Ovary (tissue), 9 donors: ENCODE measurements around the gene C6orf15. TPM values are rescaled to one million over a fixed set of nuclear protein-coding genes. Genes with fewer than 3 reads are reported as not detected.
"Not testable (repeated sequence)": the region's sequence is repeated elsewhere in the genome, so short reads cannot be mapped to it uniquely, and the experiment has no call there.

Source experiments
- DNase-seq, 5 donors: peaks; one replicate each; pipeline ENCODE4 v3.0.0-alpha.2; 2019 to 2020
- H3K27ac ChIP-seq, 2 donors: fragments of 200-600 bp; one replicate each; pipeline versions ENCODE4 v1.5.1 to v1.8.0; 2019 to 2022
- H3K27me3 ChIP-seq: fragments of 200-600 bp; one replicate; pipeline ENCODE4 v1.8.0; 2022
- H3K36me3 ChIP-seq: fragments of 200-600 bp; sonication (generic); one replicate; pipeline ENCODE4 v1.5.1; 2019
- H3K4me1 ChIP-seq: one replicate; pipeline ENCODE4 v1.8.1; 2013; ENCODE audit warnings: mild to moderate bottlenecking, moderate library complexity; ENCODE audit not compliant: insufficient read depth
- H3K4me3 ChIP-seq: fragments of 200-600 bp; sonication (generic); one replicate; pipeline ENCODE4 v1.5.1; 2017
- H3K9me3 ChIP-seq, 2 donors: fragments of 200-600 bp in 1 of 2; sonication (generic) in 1 of 2; one replicate each; pipeline versions ENCODE4 v1.5.1 to v1.8.1; 2013 to 2019; ENCODE audit warnings: mild to moderate bottlenecking in 1 of 2, moderate library complexity in 1 of 2
- CTCF ChIP-seq, 3 donors: fragments of 450-650 bp in 2 of 3; fragments of 200-600 bp in 1 of 3; IDR thresholded peaks; one replicate each; pipeline versions ENCODE4 v1.5.1 to v1.8.0; 2016 to 2022; ENCODE audit warnings: antibody characterized with exemption in 3 of 3, mild to moderate bottlenecking in 1 of 3
- EP300 ChIP-seq: sonication (generic); formaldehyde crosslinking; IDR thresholded peaks from one replicate; pipeline ENCODE4 v1.6.1; 2017; ENCODE audit warnings: antibody characterized with exemption
- POLR2A ChIP-seq: fragments of 450-650 bp; IDR thresholded peaks from one replicate; pipeline ENCODE4 v1.6.1; 2017; ENCODE audit warnings: antibody characterized with exemption, mild to moderate bottlenecking, moderate library complexity
- WGBS, 3 donors: extraction: QIAGEN DNeasy Blood & Tissue Kit in 1 of 3; methylation state at CpG; one replicate each; pipeline versions ENCODE4 v1.1.5 to v1.1.7; 2013 to 2017; 5-methylcytosine and 5-hydroxymethylcytosine counted together
- intact Hi-C, 4 donors: fragments of 100-400 bp; cut with DNase I; formaldehyde crosslinking; loops; one replicate each; pipeline versions ENCODE4 v1.11.0 to v1.15.1; 2022 to 2023
- polyA plus RNA-seq, 2 donors: library from polyadenylated mRNA; stranded (reverse); fragments of 200-250 nt in 1 of 2; fragments of 350-450 nt in 1 of 2; fragmentation: Illumina TruSeq in 1 of 2; extraction: RNeasy Lipid Tissue Mini Kit (QIAGEN cat#74804) in 1 of 2; gene quantifications; one replicate each; pipeline ENCODE4 v1.2.3, GENCODE V29; 2013 to 2014
- small RNA-seq: library from RNA; depleted of rRNA; stranded (forward); fragments of <200 nt; gene quantifications from one replicate; pipeline ENCODE3, GENCODE V24; 2016
- total RNA-seq, 7 donors: library from RNA; depleted of rRNA in 2 of 7; stranded (reverse); fragments of >200 nt in 2 of 7; fragmentation: NEBNext Ultra II Directional in 3 of 7; extraction: Animal tissue kit (Norgen Biotek cat#: 25700) in 3 of 7; gene quantifications; one replicate each; pipeline versions ENCODE4 v1.1.0 to v1.2.4, GENCODE V29; 2016 to 2023
- donor health status: DM: no; HTN: no; CAD: no; lungs with moderate emphysema.
- donor health status: DM: no; HTN: no; CAD: no.
- donor health status: Bipolar disorder and iron deficiency.
- donor health status: DM: yes; HTN: yes; CAD: no.
- donor health status: DM: no; HTN: no; CAD: no.
- donor health status: DM: yes; HTN: yes; CAD: no.

Gene C6orf15
- total and polyA plus RNA-seq, 9 donors, result not detected

GRCh38 chr6:31068669-31069340, 43.6 kb downstream of the C6orf15 start:
- TF ChIP-seq POLR2A (no peak), EP300 (no peak), CTCF (IDR thresholded peaks at IDR 0.05) (peak; percentile 15 to 52 (median 41))
- intact Hi-C loops, result loop anchor here in 1 of 4 donors (10.0 kb wide), 1 partner anchor 144 kb away; no protein-coding TSS in a partner anchor
- Histone ChIP-seq H3K27ac (no peak overlapping the region), H3K4me3 (no peak overlapping the region), H3K4me1 (no peaks in the 10 kb centered on the region), H3K27me3 (no peaks in the 10 kb centered on the region), H3K36me3 (no peaks in the 10 kb centered on the region), H3K9me3 (no peaks in the 10 kb centered on the region)
- 54 to 62% (median 55%) methylated on average over 13 of the region's 13 CpGs for WGBS, 3 donors
- peak; percentile 52 to 72 (median 65) for DNase-seq

GRCh38 chr6:31067891-31068668, 44.3 kb downstream of the C6orf15 start:
- DNase-seq, H3K4me3 ChIP-seq, H3K36me3 ChIP-seq, H3K27me3 ChIP-seq, H3K27ac ChIP-seq, H3K4me1 ChIP-seq, H3K9me3 ChIP-seq: not testable (repeated sequence)
- 54 to 69% (median 66%) methylated on average over 7 of the region's 11 CpGs for WGBS, 3 donors
- intact Hi-C loops, result loop anchor here in 1 of 4 donors (10.0 kb wide), 1 partner anchor 143 kb away; no protein-coding TSS in a partner anchor

- H3K9me3 ChIP-seq, DNase-seq, H3K27ac ChIP-seq, H3K4me3 ChIP-seq, H3K27me3 ChIP-seq, H3K36me3 ChIP-seq, H3K4me1 ChIP-seq: not testable (repeated sequence)
- intact Hi-C loops, result loop anchor here in 1 of 4 donors (10.0 kb wide), 1 partner anchor 142 kb away; no protein-coding TSS in a partner anchor
- 88 to 93% (median 92%) methylated on average over 16 to 32 of the region's 32 CpGs for WGBS, 3 donors
These were observed 45.3 kb downstream of the C6orf15 start for GRCh38 chr6:31067028-31067427.

GRCh38 chr6:31065556-31065955, 46.8 kb downstream of the C6orf15 start:
- no peaks in the 10 kb centered on the region for H3K9me3 ChIP-seq
- WGBS, 3 donors, result 36 to 57% (median 49%) methylated on average over 2 of the region's 2 CpGs
- no peaks in the 10 kb centered on the region for H3K27me3 ChIP-seq
- TF ChIP-seq POLR2A (no peak), EP300 (no peak), CTCF (IDR thresholded peaks at IDR 0.05) (no peak)
- H3K36me3 ChIP-seq, result no peaks in the 10 kb centered on the region
- no peak overlapping the region for H3K27ac ChIP-seq
- H3K4me1 ChIP-seq, result no peaks in the 10 kb centered on the region
- no peak overlapping the region for H3K4me3 ChIP-seq
- DNase-seq, result no peak
- intact Hi-C loops, result loop anchor here in 1 of 4 donors (10.0 kb wide), 1 partner anchor 141 kb away; no protein-coding TSS in a partner anchor

- intact Hi-C loops, result loop anchor here in 1 of 4 donors (10.0 kb wide), 1 partner anchor 139 kb away; no protein-coding TSS in a partner anchor
- WGBS, 3 donors, result 82 to 85% (median 83%) methylated on average over 7 of the region's 7 CpGs
- no peak for TF ChIP-seq POLR2A
- no peak for TF ChIP-seq CTCF (IDR thresholded peaks at IDR 0.05)
- TF ChIP-seq EP300, result no peak
These were observed 48.4 kb downstream of the C6orf15 start for GRCh38 chr6:31063906-31064435.

More at GRCh38 chr6:31063906-31064435, 48.4 kb downstream of the C6orf15 start:
- Histone ChIP-seq H3K27me3 (no peaks in the 10 kb centered on the region), H3K4me3 (no peak overlapping the region), H3K4me1 (no peaks in the 10 kb centered on the region), H3K9me3 (no peaks in the 10 kb centered on the region), H3K36me3 (no peaks in the 10 kb centered on the region), H3K27ac (no peak overlapping the region)
- no peak for DNase-seq

Small RNAs within 50 kb of the gene (small RNA-seq; reads per million reads assigned to genes)
- gene POLR2LP1 (not detected), gene RNU6-1133P (not detected)

Other genes starting within 250 kb of the C6orf15 start
- gene DDR1, start 228.1 kb downstream of the C6orf15 start, total RNA-seq, result 100 to 1,000 TPM in 2 of 7 donors, 10 to 100 TPM in 5; 20.1 to 116 (median 83.7) TPM
- 10 to 100 TPM; 21.7 to 35.4 TPM for gene DDR1, start 228.1 kb downstream of the C6orf15 start, polyA plus RNA-seq
- gene GTF2H4, start 204.4 kb downstream of the C6orf15 start, total RNA-seq, result 10 to 100 TPM in 6 of 7 donors, 1 to 10 TPM in 1; 5.6 to 43.9 (median 25.7) TPM
- 10 to 100 TPM; 22.0 to 24.5 TPM for gene GTF2H4, start 204.4 kb downstream of the C6orf15 start, polyA plus RNA-seq
- gene VARS2, start 198.3 kb downstream of the C6orf15 start, total RNA-seq, result 10 to 100 TPM in 6 of 7 donors, 1 to 10 TPM in 1; 6.7 to 32.3 (median 19.8) TPM
- gene VARS2, start 198.3 kb downstream of the C6orf15 start, polyA plus RNA-seq, result 10 to 100 TPM; 17.0 to 23.4 TPM
- gene SFTA2, start 180.4 kb downstream of the C6orf15 start, total RNA-seq, result 1 to 10 TPM in 1 of 7 donors, under 1 TPM in 2, not detected in 4; 0.80 to 3.1 (median 0.82) TPM
- gene SFTA2, start 180.4 kb downstream of the C6orf15 start, polyA plus RNA-seq, result not detected
- under 1 TPM in 1 of 7 donors, not detected in 6; under 0.01 TPM for gene MUCL3, start 171.6 kb downstream of the C6orf15 start, total RNA-seq
- gene MUCL3, start 171.6 kb downstream of the C6orf15 start, polyA plus RNA-seq, result not detected
- not detected for gene MUC21, start 128.9 kb downstream of the C6orf15 start, total RNA-seq
- not detected for gene MUC21, start 128.9 kb downstream of the C6orf15 start, polyA plus RNA-seq
- gene MUC22, start 102.1 kb downstream of the C6orf15 start, total RNA-seq, result not detected
- gene MUC22, start 102.1 kb downstream of the C6orf15 start, polyA plus RNA-seq, result not detected
- gene PSORS1C1, start 2.2 kb upstream of the C6orf15 start, total RNA-seq, result 1 to 10 TPM in 5 of 7 donors, under 1 TPM in 2; 0.45 to 7.7 (median 2.2) TPM
- 1 to 10 TPM; 3.8 to 7.8 TPM for gene PSORS1C1, start 2.2 kb upstream of the C6orf15 start, polyA plus RNA-seq
- gene CDSN, start 7.9 kb upstream of the C6orf15 start, total RNA-seq, result under 1 TPM in 1 of 7 donors, not detected in 6; 0.34 TPM
- gene CDSN, start 7.9 kb upstream of the C6orf15 start, polyA plus RNA-seq, result under 1 TPM in 1 of 2 donors, not detected in 1; 0.05 TPM
- gene PSORS1C2, start 26.5 kb upstream of the C6orf15 start, total RNA-seq, result not detected
- not detected for gene PSORS1C2, start 26.5 kb upstream of the C6orf15 start, polyA plus RNA-seq
- gene CCHCR1, start 45.2 kb upstream of the C6orf15 start, total RNA-seq, result 10 to 100 TPM; 11.2 to 31.5 (median 25.6) TPM
- 10 to 100 TPM; 11.9 to 21.2 TPM for gene CCHCR1, start 45.2 kb upstream of the C6orf15 start, polyA plus RNA-seq
- 1 to 10 TPM; 3.9 to 9.9 (median 6.7) TPM for gene TCF19, start 46.0 kb upstream of the C6orf15 start, total RNA-seq
- 1 to 10 TPM; 7.1 to 7.2 TPM for gene TCF19, start 46.0 kb upstream of the C6orf15 start, polyA plus RNA-seq
- gene POU5F1, start 58.1 kb upstream of the C6orf15 start, total RNA-seq, result 10 to 100 TPM in 1 of 7 donors, 1 to 10 TPM in 3, under 1 TPM in 2, not detected in 1; 0.28 to 61.2 (median 3.6) TPM
- under 1 TPM; 0.25 to 0.41 TPM for gene POU5F1, start 58.1 kb upstream of the C6orf15 start, polyA plus RNA-seq
- gene HLA-C, start 159.5 kb upstream of the C6orf15 start, total RNA-seq, result 100 to 1,000 TPM; 195 to 480 (median 354) TPM
- 100 to 1,000 TPM; 306 to 700 TPM for gene HLA-C, start 159.5 kb upstream of the C6orf15 start, polyA plus RNA-seq
- gene HLA-B, start 244.6 kb upstream of the C6orf15 start, total RNA-seq, result 100 to 1,000 TPM; 358 to 625 (median 492) TPM
- 1,000 to 10,000 TPM in 1 of 2 donors, 100 to 1,000 TPM in 1; 680 to 2,036 TPM for gene HLA-B, start 244.6 kb upstream of the C6orf15 start, polyA plus RNA-seq